Left ventricle myocardium inferior (tissue), 1 donor: Measurements from ENCODE around the gene MOXD1. TPM values are rescaled to one million over a fixed set of nuclear protein-coding genes. Genes with fewer than 3 reads are reported as not detected.
"Not testable (repeated sequence)": the region's sequence is repeated elsewhere in the genome, so short reads cannot be mapped to it uniquely, and the experiment has no call there.

Source experiments
- DNase-seq: peaks from one replicate; pipeline ENCODE4 v3.0.0-alpha.2; 2020
- H3K27ac ChIP-seq: fragments of 200-600 bp; replicated peaks from 2 replicates; pipeline ENCODE4 v1.8.0; 2021
- H3K27me3 ChIP-seq: fragments of 200-600 bp; 2 replicates; pipeline ENCODE4 v1.8.0; 2021; ENCODE audit warnings: low read depth
- H3K36me3 ChIP-seq: fragments of 200-600 bp; 2 replicates; pipeline ENCODE4 v1.8.0; 2021
- H3K4me1 ChIP-seq: fragments of 200-600 bp; 2 replicates; pipeline ENCODE4 v1.8.0; 2021
- H3K4me3 ChIP-seq: fragments of 200-600 bp; 2 replicates; pipeline ENCODE4 v1.8.0; 2021; ENCODE audit warnings: mild to moderate bottlenecking, moderate library complexity
- H3K9me3 ChIP-seq: fragments of 200-600 bp; replicated peaks from 2 replicates; pipeline ENCODE4 v1.8.0; 2021
- intact Hi-C: fragments of 100-400 bp; cut with micrococcal nuclease; formaldehyde crosslinking; loops from one replicate; pipeline ENCODE4 v1.11.0; 2022
- total RNA-seq: library from RNA; stranded (reverse); fragmentation: NEBNext Ultra II Directional; extraction: Animal tissue kit (Norgen Biotek cat#: 25700); gene quantifications from one replicate; pipeline ENCODE4 v1.2.1, GENCODE V29; 2021
- TF ChIP-seq, protein P1 (sequence below): fragments of 200-600 bp; IDR thresholded peaks from 2 replicates; pipeline ENCODE4 v1.8.0; 2021; ENCODE audit warnings: antibody characterized with exemption, mild to moderate bottlenecking, borderline replicate concordance
- donor health status: DM: no; HTN: yes; CAD: no; lungs with severe emphysema.

MOXD1 gene
- total RNA-seq, 1 donor from 2014 or later = 3.4 TPM

DNA sequence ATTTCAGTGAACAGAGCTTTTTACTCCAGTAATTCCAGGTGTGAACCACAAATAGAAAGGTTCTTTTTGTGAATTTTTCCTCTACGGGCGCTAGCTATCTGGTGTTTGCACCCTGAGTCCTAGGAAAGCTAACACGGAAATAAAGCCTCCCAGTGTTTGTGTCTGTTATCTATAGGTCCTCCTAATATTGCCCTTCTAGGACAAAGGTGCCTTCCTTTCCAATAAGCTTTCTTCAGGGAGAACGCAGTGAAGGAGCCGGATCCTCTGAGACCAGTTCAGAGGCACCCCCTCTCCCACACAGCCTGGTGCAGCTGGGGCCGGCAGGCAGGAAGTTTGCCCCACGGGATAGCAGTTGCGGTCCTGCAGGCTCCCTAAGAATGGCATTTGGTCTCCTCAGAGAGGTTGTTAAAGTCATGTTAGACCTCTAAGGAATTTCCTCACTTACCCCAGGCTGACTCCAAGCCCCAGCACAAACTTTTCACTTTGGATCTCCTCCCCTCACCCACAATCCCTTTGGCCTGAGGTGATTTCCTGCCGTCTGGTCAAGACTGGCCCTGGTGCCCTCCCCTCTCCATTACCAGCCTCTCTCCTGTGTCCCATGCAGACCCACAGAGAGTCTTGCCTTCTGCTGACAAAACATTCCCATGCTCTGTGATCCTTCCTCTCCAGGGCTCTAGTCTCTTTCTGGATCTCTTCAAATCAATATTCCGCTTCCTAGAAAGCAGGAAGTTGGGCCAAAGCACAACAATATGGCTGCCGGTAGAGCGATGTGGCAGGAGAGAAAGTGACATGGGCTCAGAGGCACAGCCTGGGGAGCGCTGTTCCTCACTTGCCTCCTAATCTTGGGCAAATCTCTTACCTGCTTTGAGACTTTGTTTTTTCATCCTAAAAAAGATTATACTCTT is 126.0 kb downstream of the MOXD1 start:
- no peaks in the 10 kb centered on the region for H3K9me3 ChIP-seq
- no peaks in the 10 kb centered on the region for H3K36me3 ChIP-seq
- intact Hi-C loops = no loop called here
- H3K4me3 ChIP-seq = no peak overlapping the region
- TF ChIP-seq, protein P1, sequence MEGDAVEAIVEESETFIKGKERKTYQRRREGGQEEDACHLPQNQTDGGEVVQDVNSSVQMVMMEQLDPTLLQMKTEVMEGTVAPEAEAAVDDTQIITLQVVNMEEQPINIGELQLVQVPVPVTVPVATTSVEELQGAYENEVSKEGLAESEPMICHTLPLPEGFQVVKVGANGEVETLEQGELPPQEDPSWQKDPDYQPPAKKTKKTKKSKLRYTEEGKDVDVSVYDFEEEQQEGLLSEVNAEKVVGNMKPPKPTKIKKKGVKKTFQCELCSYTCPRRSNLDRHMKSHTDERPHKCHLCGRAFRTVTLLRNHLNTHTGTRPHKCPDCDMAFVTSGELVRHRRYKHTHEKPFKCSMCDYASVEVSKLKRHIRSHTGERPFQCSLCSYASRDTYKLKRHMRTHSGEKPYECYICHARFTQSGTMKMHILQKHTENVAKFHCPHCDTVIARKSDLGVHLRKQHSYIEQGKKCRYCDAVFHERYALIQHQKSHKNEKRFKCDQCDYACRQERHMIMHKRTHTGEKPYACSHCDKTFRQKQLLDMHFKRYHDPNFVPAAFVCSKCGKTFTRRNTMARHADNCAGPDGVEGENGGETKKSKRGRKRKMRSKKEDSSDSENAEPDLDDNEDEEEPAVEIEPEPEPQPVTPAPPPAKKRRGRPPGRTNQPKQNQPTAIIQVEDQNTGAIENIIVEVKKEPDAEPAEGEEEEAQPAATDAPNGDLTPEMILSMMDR = no peak
- no peak for DNase-seq
- peaks cover 28% of the 10 kb centered on the region for H3K27me3 ChIP-seq
- H3K27ac ChIP-seq = no peak overlapping the region
- peaks cover 8% of the 10 kb centered on the region for H3K4me1 ChIP-seq

DNA sequence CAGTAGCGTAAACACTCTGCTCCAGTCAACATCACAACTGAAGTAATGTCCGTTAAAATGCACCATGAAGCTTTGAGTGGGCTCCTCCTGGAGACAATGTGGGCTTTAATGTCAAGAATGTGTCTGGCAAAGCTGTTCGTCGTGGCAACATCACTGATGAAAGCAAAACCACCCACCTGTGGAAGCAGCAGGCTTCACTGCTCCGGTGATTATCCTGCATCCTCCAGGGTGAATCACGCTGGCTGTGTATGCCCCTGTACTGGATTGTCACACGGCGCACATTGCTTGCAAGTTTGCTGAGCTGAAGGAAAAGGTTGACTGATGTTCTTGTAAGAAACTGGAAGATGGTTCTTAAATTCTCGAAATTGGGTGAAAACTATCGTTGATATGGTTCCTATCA is 128.5 kb downstream of the MOXD1 start:
- H3K9me3 ChIP-seq = no peaks in the 10 kb centered on the region
- H3K4me3 ChIP-seq = no peak overlapping the region
- H3K4me1 ChIP-seq = peaks cover 8% of the 10 kb centered on the region
- intact Hi-C loops = no loop called here
- H3K27me3 ChIP-seq = peaks cover 24% of the 10 kb centered on the region
- H3K27ac ChIP-seq = no peak overlapping the region
- H3K36me3 ChIP-seq = no peaks in the 10 kb centered on the region
- DNase-seq = no peak
- TF ChIP-seq, protein P1 = no peak

DNA sequence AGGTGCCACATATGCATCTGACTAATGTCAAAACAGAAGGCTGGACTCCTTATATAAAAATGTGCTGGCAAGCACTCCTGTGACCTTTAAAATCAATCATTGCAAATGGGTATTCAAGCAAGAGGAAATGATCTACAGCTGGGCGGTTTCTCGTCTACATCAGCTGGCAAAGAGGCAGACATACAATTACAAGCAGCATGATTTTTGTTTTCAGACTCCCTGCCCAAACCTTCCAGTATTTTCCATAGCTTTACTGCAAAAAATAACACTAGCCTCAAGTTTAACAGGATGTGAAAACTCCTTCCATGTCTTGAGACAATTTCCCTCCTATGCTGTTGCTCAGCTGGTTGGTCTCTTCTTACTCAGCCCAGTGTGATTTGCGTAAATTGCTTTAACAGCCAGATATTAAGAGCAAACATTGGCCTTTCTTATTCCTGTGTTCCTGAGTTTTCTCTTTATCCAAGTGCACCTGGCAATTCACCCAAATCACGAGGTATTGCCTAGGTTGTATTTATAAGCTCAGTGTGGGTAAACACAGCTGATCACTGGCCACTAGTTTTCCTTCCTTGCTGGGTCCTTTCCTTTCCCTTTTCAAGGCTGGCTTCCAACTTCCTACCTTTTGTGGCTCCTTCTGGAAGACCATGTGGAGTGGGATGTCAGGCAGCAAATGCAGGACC is 130.4 kb downstream of the MOXD1 start:
- no peak for DNase-seq

DNA sequence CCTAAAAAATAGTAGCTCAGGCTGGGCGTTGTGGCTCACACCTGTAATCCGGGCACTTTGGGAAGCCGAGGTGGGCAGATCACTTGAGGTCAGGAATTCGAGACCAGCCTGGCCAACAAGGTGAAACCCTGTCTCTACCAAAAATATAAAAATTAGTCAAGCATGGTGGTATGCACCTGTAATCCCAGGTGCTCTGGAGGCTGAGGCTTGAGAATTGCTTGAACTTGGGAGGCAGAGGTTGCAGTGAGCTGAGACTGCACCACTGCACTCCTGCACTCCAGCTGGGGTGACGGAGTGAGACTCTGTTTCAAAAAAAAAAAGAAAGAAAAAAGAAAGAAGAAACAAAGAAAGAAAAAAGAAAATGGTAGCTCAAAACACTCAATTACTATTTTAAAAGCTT is 132.6 kb downstream of the MOXD1 start:
- H3K27ac ChIP-seq, H3K36me3 ChIP-seq, H3K4me3 ChIP-seq, DNase-seq, H3K4me1 ChIP-seq, intact Hi-C loops, H3K9me3 ChIP-seq, H3K27me3 ChIP-seq: not testable (repeated sequence)

More for the DNA sequence above, 130.4 kb downstream of the MOXD1 start:
- Histone ChIP-seq H3K4me1 (peaks cover 8% of the 10 kb centered on the region), H3K27ac (no peak overlapping the region), H3K36me3 (no peaks in the 10 kb centered on the region), H3K27me3 (peaks cover 21% of the 10 kb centered on the region), H3K9me3 (no peaks in the 10 kb centered on the region), H3K4me3 (no peak overlapping the region)
- TF ChIP-seq, protein P1 = no peak
- intact Hi-C loops = no loop called here

DNA sequence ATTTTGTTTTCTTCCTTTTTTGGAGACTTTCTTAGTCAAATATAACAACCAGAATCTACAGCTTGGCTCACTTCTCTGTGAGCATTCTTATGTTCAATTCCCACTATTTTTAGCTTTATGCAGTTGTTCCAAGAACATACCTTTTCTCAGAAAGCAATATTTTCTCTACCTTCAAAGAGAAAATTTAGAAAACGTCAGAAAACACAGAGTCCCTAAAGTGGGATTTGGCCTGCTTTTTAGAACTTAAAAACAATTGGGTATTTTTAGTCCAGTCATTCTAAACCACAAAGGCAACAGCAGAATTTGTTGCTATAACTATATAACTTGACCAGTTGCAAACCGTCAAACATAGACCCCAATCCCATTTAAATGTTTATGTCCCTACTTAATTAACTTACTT is 133.1 kb downstream of the MOXD1 start:
- TF ChIP-seq, protein P1 = no peak
- no peaks in the 10 kb centered on the region for H3K36me3 ChIP-seq
- intact Hi-C loops = no loop called here
- no peaks in the 10 kb centered on the region for H3K27me3 ChIP-seq
- peaks cover 8% of the 10 kb centered on the region for H3K4me1 ChIP-seq
- no peak overlapping the region for H3K27ac ChIP-seq
- H3K4me3 ChIP-seq = no peak overlapping the region
- H3K9me3 ChIP-seq = no peaks in the 10 kb centered on the region
- DNase-seq = no peak
